Smooth muscle cell (in vitro differentiated cells): ENCODE results near the gene FOXN3. TPM values are rescaled to one million over a fixed set of nuclear protein-coding genes. Genes with fewer than 3 reads are reported as not detected.

Source experiments
- DNase-seq: peaks from one replicate; lab custom pipeline; 2025; ENCODE audit not compliant: unreplicated experiment; lab: John Stamatoyannopoulos, UW
- H2AFZ ChIP-seq: fragments of 200-600 bp; sonication (generic); 2 replicates; pipeline ENCODE4 v1.6.0; 2016; ENCODE audit warnings: antibody characterized with exemption, low read depth, mild to moderate bottlenecking
- H3F3A ChIP-seq: fragments of 200-600 bp; sonication (generic); 2 replicates; pipeline ENCODE4 v1.6.0; 2017; ENCODE audit warnings: antibody characterized with exemption, low read depth
- H3K27ac ChIP-seq: fragments of 200-600 bp; sonication (generic); 2 replicates; pipeline ENCODE4 v1.5.1; 2016; ENCODE audit warnings: low read depth, mild to moderate bottlenecking
- H3K27me3 ChIP-seq: fragments of 200-600 bp; sonication (generic); 2 replicates; pipeline ENCODE4 v1.6.1; 2016; ENCODE audit warnings: low read depth, mild to moderate bottlenecking
- H3K36me3 ChIP-seq: fragments of 200-600 bp; sonication (generic); 2 replicates; pipeline ENCODE4 v1.5.1; 2016; ENCODE audit warnings: low read depth
- H3K4me1 ChIP-seq: fragments of 200-600 bp; sonication (generic); 2 replicates; pipeline ENCODE4 v1.5.1; 2016; ENCODE audit warnings: low read depth
- H3K4me2 ChIP-seq: fragments of 200-600 bp; sonication (generic); 2 replicates; pipeline ENCODE4 v1.6.0; 2016; ENCODE audit warnings: mild to moderate bottlenecking
- H3K4me3 ChIP-seq: fragments of 200-600 bp; sonication (generic); 2 replicates; pipeline ENCODE4 v1.5.1; 2016; ENCODE audit warnings: mild to moderate bottlenecking
- H3K79me2 ChIP-seq: fragments of 200-600 bp; sonication (generic); 2 replicates; pipeline ENCODE4 v1.6.0; 2016; ENCODE audit warnings: low read depth, mild to moderate bottlenecking
- H3K9ac ChIP-seq: fragments of 200-600 bp; sonication (generic); 2 replicates; pipeline ENCODE4 v1.6.0; 2016; ENCODE audit warnings: low read depth
- H3K9me3 ChIP-seq: fragments of 200-600 bp; sonication (generic); replicated peaks from 2 replicates; pipeline ENCODE4 v1.5.1; 2016; ENCODE audit warnings: low read depth
- H4K20me1 ChIP-seq: fragments of 200-600 bp; sonication (generic); 2 replicates; pipeline ENCODE4 v1.6.0; 2016; ENCODE audit warnings: low read depth
- WGBS: methylation state at CpG from one replicate; pipeline ENCODE4 v1.1.7; 2016; ENCODE audit warnings: low lambda C conversion rate; 5-methylcytosine and 5-hydroxymethylcytosine counted together
- polyA plus RNA-seq: library from polyadenylated mRNA; unstranded; fragments of >200 nt; fragmentation: Nextera tagmentation; extraction: Ambion mirVana; gene quantifications from 2 replicates; pipeline ENCODE4 v1.2.1, GENCODE V29; 2016
- total RNA-seq: library from RNA; depleted of rRNA; stranded (reverse); fragments of >200 nt; gene quantifications from 2 replicates; pipeline ENCODE4 v1.2.3, GENCODE V29; 2014
- TF ChIP-seq, protein P1 (sequence below): fragments of 200-600 bp; sonication (generic); IDR thresholded peaks from 2 replicates; pipeline ENCODE4 v1.5.1; 2017; ENCODE audit warnings: borderline replicate concordance, mild to moderate bottlenecking, antibody characterized with exemption; ENCODE audit not compliant: insufficient read depth, poor library complexity, severe bottlenecking

FOXN3 gene
- total and polyA plus RNA-seq, 2 experiments from 2014 or later = 24.5 to 31.5 TPM

DNA sequence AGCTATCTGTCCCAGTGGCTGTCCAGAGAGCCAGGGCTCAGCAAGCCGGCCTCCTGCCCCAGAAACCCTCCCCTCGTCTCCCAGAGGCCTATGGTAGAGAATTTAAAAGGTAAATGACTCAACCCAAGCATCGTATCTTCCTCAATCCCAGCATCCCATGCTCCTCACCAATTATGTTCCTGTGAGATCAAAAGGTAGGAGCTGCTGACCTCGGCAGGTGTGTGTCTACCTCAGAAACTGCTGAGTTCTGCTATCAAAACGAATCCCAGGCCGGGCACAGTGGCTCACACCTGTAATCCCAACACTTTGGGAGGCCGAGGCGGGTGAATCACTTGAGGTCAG, 49.3 kb downstream of the FOXN3 start:
- Histone ChIP-seq H3K4me3 (no peak overlapping the region), H3K9ac (no peak overlapping the region), H3K4me2 (no peak overlapping the region), H3K27me3 (no peaks in the 10 kb centered on the region), H3K4me1 (peaks cover 4% of the 10 kb centered on the region), H3K9me3 (no peaks in the 10 kb centered on the region), H3F3A (no peaks in the 10 kb centered on the region), H3K27ac (no peak overlapping the region), H3K36me3 (no peaks in the 10 kb centered on the region), H2AFZ (no peak overlapping the region), H4K20me1 (peaks cover 22% of the 10 kb centered on the region), H3K79me2 (peaks cover 55% of the 10 kb centered on the region)
- WGBS = 77% methylated on average over 8 of the region's 8 CpGs
- TF ChIP-seq, protein P1, sequence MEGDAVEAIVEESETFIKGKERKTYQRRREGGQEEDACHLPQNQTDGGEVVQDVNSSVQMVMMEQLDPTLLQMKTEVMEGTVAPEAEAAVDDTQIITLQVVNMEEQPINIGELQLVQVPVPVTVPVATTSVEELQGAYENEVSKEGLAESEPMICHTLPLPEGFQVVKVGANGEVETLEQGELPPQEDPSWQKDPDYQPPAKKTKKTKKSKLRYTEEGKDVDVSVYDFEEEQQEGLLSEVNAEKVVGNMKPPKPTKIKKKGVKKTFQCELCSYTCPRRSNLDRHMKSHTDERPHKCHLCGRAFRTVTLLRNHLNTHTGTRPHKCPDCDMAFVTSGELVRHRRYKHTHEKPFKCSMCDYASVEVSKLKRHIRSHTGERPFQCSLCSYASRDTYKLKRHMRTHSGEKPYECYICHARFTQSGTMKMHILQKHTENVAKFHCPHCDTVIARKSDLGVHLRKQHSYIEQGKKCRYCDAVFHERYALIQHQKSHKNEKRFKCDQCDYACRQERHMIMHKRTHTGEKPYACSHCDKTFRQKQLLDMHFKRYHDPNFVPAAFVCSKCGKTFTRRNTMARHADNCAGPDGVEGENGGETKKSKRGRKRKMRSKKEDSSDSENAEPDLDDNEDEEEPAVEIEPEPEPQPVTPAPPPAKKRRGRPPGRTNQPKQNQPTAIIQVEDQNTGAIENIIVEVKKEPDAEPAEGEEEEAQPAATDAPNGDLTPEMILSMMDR = no peak
- DNase-seq = no peak

DNA sequence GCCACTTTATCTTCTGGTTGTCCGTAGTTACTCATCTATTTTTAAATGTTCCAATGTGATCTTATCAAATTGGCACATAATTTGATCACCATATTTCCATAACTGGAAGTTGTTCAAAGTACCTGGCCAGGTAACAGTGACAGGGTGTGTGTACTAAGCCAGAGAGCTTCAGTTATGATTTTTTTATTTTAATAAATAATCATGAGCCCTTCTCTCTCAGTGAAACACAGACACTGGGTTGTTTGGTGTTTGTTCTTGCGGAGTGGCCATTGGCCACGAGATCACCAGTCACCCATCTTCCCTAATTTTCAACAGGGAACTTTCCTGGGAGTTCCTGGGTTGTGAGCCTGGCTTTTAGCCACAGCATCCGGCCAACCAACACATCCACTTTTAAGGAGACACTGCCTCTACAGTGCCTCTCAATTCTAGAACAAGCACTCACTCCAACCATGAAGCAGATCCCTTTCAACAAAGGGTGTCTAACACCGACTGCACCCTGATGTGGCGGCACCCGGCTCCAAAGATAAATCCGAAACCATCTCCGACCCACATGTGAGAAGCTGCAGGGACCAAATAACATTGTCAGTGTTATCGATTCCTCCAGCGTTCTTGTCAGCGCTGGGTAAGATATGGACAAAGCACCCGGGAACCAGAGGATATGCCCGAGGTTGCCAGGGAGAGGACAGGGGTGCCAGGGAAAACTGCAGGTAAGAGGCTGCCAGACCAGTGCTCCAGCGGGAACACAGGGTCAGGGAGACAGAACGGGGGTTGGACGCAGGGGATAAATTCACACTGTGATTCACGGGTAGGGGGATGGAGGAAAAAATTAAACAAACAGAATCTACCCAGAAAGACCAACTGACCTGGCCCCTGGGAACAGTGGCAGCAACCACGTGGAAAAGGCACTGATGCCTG, 49.9 kb downstream of the FOXN3 start:
- no peak overlapping the region for H3K27ac ChIP-seq
- no peak overlapping the region for H3K4me3 ChIP-seq
- H3K4me2 ChIP-seq = no peak overlapping the region
- H3K9me3 ChIP-seq = no peaks in the 10 kb centered on the region
- no peaks in the 10 kb centered on the region for H3K36me3 ChIP-seq
- H3K27me3 ChIP-seq = no peaks in the 10 kb centered on the region
- H3K4me1 ChIP-seq = peaks cover 4% of the 10 kb centered on the region
- 95% methylated on average over 19 of the region's 19 CpGs for WGBS
- no peaks in the 10 kb centered on the region for H3F3A ChIP-seq
- DNase-seq = no peak
- no peak overlapping the region for H2AFZ ChIP-seq
- no peak overlapping the region for H3K9ac ChIP-seq
- peaks cover 51% of the 10 kb centered on the region for H3K79me2 ChIP-seq
- peaks cover 22% of the 10 kb centered on the region for H4K20me1 ChIP-seq
- TF ChIP-seq, protein P1 = no peak

DNA sequence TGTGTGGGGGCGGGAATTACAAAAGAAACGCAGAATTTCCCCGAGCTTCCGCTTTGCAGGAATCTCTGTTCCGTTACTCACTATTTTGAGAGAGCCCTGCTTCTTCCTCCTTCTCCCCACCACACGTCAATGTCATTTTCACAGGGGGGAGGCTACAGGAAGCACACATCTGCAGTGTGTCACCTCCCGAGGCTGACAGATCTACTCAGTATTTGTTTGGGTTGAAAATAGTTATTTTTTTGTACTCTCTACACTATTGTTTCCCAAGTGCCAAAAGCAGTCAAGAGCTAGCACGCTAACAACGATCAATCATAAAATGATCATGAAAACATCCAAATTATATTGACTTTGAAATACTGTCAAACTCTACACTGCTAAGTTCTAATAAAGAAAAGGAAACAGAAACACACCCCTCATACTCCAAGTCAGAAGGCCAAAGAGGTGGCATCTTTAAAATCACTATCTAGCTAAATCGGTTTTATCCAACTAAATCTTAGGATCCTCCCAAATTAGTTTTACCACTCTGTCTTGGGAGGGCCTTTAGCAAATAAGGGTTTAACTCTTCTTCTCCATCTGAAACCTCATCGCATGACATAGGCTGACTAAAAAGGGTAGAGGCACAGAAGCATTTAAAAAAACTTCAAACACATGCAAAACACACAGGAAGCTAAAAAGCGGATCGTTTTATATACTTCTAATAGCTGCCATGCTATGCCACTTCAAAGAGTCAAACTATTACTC, 51.8 kb downstream of the FOXN3 start:
- Histone ChIP-seq H3K9me3 (no peaks in the 10 kb centered on the region), H3K36me3 (no peaks in the 10 kb centered on the region), H3F3A (no peaks in the 10 kb centered on the region), H3K4me2 (peak overlapping the region; percentile 57), H2AFZ (no peak overlapping the region), H3K4me1 (peaks cover 4% of the 10 kb centered on the region), H3K27me3 (no peaks in the 10 kb centered on the region), H3K79me2 (peaks cover 38% of the 10 kb centered on the region), H4K20me1 (peaks cover 17% of the 10 kb centered on the region), H3K27ac (peak overlapping the region; percentile 30), H3K4me3 (no peak overlapping the region), H3K9ac (no peak overlapping the region)
- WGBS = 55% methylated on average over 13 of the region's 13 CpGs
- TF ChIP-seq, protein P1 = no peak
- no peak for DNase-seq
